Motor neuron (in vitro differentiated cells): ENCODE results near the gene SLC9A3. TPM values are rescaled to one million over a fixed set of nuclear protein-coding genes. Genes with fewer than 3 reads are reported as not detected.

Experiments used
- ATAC-seq, 8 experiments: fragments of 200-7000 bp; cut with Tn5 transposase; replicated peaks in 6 of 8; 2 replicates each; pipeline ENCODE4 v1.8.0; 2021; ENCODE audit warnings: mild to moderate bottlenecking in 8 of 8, moderate library complexity in 8 of 8
- H3K27ac ChIP-seq, 2 donors: fragments of 250-450 bp; sonication (Bioruptor Pico); 2 replicates each; pipeline ENCODE4 v1.9.0; 2021; ENCODE audit warnings: antibody characterized with exemption in 2 of 2, mild to moderate bottlenecking in 2 of 2, moderate library complexity in 1 of 2
- H3K4me1 ChIP-seq, 2 donors: fragments of 250-450 bp; sonication (Bioruptor Pico); replicated peaks in 1 of 2; 2 replicates each; pipeline ENCODE4 v1.6.1; 2021; ENCODE audit warnings: antibody characterized with exemption in 2 of 2, mild to moderate bottlenecking in 2 of 2, moderate library complexity in 1 of 2
- H3K4me3 ChIP-seq, 5 donors: fragments of 250-450 bp; sonication (Bioruptor Pico); 2 replicates each; pipeline ENCODE4 v1.9.0; 2021; ENCODE audit warnings: antibody characterized with exemption in 5 of 5, mild to moderate bottlenecking in 5 of 5, moderate library complexity in 4 of 5
- WGBS, 10 experiments: fragments of 450-650 bp; shearing (Covaris generic); methylation state at CpG; one replicate each; pipeline ENCODE4 v1.0.0; 2022; 5-methylcytosine and 5-hydroxymethylcytosine counted together
- in situ Hi-C, 9 experiments: fragments of 400-800 bp; cut with MboI; loops; one replicate each; pipeline ENCODE4 v1.15.0; 2021; ENCODE audit warnings: low sequenced_read_pairs in 9 of 9, low pct_unique_long_range_greater_than_20kb in 2 of 9; ENCODE audit not compliant: unreplicated experiment in 9 of 9
- total RNA-seq, 8 experiments: library from RNA; unstranded; fragments of 300-600 nt; gene quantifications; 2 replicates each; pipeline versions ENCODE4 v1.2.3 to v1.2.4, GENCODE V29; 2022

SLC9A3 gene
- total RNA-seq, 8 experiments from 2014 or later = 0.97 to 92.5 (median 1.6) TPM

DNA sequence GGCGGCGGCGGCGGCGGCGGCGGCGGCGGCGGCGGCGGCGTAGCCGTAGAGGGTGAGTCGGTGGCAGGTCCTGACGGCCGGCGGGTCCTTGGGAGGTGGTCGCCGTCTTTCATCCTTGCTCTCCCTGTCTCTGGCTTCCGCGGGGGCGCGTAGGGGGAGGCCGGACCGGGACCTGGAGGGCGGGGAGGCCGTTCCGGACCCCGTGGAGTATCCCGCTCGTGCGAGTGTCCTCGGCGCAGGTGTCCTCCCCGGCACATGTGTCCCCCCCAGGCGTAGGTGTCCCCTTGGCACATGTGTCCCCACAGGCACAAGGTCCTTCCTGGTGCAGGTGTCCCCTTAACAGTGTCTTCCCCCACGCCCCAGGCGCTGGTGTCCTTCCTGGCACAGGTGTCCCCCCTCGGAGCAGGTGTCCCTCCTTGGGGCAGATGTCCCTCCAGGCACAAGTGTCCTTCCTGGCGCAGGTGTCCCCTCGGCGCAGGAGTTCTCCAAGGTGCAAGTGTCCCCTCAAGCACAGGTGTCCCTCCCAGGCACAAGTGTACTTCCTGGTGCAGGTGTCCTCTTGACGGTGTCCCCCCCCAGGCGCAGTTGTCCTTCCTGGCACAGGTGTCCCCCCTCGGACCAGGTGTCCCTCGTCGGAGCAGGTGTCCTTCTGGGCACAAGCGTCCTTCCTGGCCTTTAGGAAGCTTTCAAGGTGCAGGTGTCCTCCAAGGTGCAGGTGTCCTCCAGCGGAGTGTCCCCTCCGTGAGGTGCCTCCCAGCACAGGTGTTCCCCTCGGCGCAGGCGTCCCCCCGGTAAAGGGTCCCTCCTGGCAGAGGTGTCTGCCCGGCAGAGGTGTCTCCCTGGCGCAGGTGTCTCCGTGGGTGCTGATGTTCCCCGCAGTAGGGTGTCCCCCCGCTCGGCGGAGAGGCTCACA is 80.8 kb downstream of the SLC9A3 start:
- peaks cover 10 to 16% of the 10 kb centered on the region in 2 donors for H3K4me1 ChIP-seq
- in situ Hi-C loops = no loop called here
- ATAC-seq = peak; percentile 37 to 49 (median 44)
- peak overlapping the region; percentile 22 to 85 for H3K27ac ChIP-seq
- H3K4me3 ChIP-seq = peak overlapping the region; percentile 55 to 98 (median 91)
- 0 to 67% (median 50%) methylated on average over 1 to 12 of the region's 62 CpGs; no CpG with 5 or more reads in 3 of the 10 experiments for WGBS, 10 experiments

DNA sequence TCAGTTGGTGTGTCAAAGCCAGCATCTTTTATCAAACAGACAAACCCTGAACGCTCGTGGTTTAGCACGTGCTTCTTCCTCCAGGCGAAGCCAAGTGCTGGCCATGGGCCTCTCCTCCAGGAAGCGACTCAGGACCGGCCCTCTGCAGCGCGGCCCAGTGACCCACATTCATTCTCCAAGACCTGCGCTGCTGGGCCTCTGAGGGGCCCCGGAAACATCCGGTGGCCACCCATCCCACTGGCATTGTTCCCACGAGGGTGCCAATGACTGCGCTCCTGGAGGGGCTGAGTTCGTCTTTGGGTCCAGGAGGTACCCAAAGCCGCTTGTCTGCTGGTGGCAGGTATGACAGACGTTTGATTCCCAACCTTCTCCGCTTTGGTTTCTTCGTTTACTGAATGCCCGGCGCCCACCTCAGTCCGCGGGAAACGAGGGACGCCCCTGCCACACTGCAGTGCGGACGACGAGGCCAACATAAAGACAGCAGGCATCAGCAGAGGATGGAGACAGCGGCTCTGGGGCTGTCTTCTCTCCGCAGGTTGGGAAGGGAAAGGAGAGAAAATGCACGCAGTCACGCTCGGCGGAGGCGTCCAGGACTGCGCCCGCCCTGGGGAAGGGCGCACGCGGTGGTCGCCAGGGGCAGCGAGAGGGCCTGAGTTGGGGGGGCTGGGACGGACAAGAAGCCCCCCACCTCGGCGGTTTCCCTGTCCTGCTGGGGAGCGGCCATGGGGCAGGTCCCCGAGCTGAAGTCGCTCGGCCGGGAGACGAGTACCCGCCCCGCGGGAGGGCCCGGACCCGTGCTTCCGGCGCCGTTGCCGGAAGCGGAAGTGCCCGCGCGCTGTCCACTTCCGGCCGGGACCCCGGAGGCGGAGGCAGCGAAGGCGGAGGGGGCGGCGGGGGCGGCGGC is 81.7 kb downstream of the SLC9A3 start, which contains the start of gene EXOC3:
Gene EXOC3, plus strand, starts transcription at position 842 of the 904 bp plus-strand sequence. CDS start 3,030 bp downstream, outside the sequence.
- H3K4me3 ChIP-seq = peak within 1 kb of the TSS; percentile 55 to 98 (median 91)
- peak within 1 kb of the TSS; percentile 67 to 85 for H3K27ac ChIP-seq
- ATAC-seq = peak; percentile 91 to 96 (median 93)
- H3K4me1 ChIP-seq = peaks cover 10 to 16% of the 10 kb centered on the region in 2 donors
- in situ Hi-C loops = no loop called here
- 0 to 30% (median 4%) methylated on average over 1 to 13 of the region's 73 CpGs; no CpG with 5 or more reads in 3 of the 10 experiments for WGBS, 10 experiments

DNA sequence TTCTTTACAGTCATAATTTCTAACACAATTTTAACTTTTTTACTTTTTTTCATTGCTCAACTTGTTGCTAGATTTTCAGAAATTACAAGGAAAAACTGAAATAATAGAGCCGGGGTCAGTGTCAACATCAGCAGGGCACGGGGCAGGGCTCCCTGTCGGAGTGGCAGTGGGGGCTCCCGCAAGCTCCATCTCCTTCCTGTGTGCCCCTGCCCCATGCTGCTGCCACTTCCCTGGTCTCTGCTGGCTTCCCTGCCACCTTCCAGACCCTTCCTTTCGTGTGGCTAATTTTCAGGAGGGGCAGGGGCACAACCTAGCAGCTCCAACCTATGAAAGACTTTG is 82.3 kb downstream of the SLC9A3 start:
- Histone ChIP-seq H3K4me3 (peak overlapping the region; percentile 55 to 98 (median 91)), H3K27ac (peak overlapping the region in 1 of 2 donors; percentile 85), H3K4me1 (peaks cover 10 to 16% of the 10 kb centered on the region in 2 donors)
- in situ Hi-C loops = no loop called here
- ATAC-seq = no peak
- WGBS, 10 experiments = 51 to 100% (median 92%) methylated on average over 2 to 5 of the region's 5 CpGs

DNA sequence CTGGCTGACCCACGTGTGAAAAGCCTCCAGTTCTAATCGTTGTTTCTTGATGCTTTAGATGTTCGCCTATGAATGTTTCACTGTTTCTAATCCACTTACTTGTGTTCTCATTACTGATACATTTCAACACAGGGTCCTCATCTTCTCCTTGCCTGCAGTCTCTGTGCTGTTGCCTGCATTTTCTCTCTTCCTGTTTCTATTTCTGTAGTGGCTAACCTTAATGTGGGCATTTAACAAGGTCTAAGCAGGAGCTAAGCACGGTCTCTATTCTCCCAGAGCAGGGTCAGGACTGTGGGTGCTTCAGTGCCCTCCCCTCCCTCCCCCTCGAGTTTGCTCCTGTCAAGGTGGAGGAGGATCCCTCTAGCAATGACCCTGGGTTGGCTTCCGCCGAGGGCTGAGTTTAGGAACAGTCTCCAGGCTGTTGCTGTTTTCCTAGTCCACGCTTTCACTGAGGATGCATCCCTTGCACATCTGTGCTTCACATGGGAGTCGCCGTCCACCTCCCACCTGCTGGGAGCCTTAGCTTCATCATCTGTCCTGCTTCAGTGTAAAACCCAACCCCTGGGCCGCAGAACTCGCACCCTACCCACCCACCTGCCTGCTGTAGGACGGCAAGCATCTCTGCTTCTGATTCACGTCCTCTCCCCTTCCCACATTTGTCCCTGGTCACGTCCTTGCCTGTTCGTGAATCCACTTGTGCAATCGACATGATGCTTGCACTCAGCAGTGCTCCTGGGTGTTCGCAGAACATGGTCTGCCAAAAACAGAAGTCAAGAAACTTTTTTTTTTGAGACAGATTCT is 83.6 kb downstream of the SLC9A3 start:
- ATAC-seq = no peak

DNA sequence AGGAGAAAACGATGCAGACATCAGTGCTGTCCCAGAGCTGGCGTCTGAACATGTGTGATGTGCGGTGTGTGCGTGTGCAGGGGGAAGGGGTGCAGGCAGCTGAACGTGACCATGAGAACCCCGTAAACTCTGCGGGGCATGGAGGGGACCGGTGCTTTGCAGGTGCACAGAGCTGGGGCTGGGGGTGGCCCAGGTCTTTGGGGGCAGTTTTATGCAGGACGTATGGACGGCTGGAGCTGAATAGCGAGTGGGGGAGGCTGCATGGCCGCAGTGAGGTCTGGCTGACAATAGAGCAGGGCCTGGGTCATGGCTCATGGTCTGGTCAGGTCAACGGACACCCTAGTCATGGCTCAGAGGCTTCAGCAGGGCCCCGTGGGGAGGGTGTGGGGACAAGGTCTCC is 84.6 kb downstream of the SLC9A3 start:
- no peak for ATAC-seq
- H3K4me3 ChIP-seq = no peak overlapping the region
- H3K27ac ChIP-seq = no peak overlapping the region
- H3K4me1 ChIP-seq = peaks cover 10 to 16% of the 10 kb centered on the region in 2 donors
- WGBS, 10 experiments = 0 to 100% (median 40%) methylated on average over 1 to 2 of the region's 14 CpGs; no CpG with 5 or more reads in 3 of the 10 experiments
- in situ Hi-C loops = loop anchor here in 2 of 9 experiments (10.0 kb wide), 1 partner anchor 115 kb away; the partner anchor contains the start of gene AHRR (in 2 of the 2)

More for the DNA sequence above, 83.6 kb downstream of the SLC9A3 start:
- in situ Hi-C loops = no loop called here
- Histone ChIP-seq H3K27ac (no peak overlapping the region), H3K4me3 (no peak overlapping the region), H3K4me1 (peaks cover 10 to 16% of the 10 kb centered on the region in 2 donors)
- 42 to 95% (median 76%) methylated on average over 2 to 13 of the region's 18 CpGs; no CpG with 5 or more reads in 1 of the 10 experiments for WGBS, 10 experiments

DNA sequence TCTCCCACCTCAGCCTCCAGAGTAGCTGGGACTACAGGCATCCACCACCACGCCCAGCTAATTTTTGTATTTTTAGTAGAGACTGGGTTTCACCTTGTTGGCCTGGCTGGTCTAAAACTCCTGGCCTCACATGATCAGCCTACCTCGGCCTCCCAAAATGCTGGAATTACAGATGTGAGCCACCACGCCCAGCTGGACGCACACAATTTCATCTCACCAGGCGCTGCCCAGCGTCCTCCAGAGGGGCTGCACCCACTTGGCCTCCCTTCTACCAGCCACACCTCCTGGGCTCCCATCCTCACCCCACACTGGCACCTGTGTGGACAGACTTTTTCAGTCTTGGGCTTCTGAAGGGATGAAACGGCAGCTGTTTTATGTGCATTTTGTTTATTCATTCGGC is 85.1 kb downstream of the SLC9A3 start:
- Histone ChIP-seq H3K4me3 (no peak overlapping the region), H3K4me1 (peaks cover 10 to 12% of the 10 kb centered on the region in 2 donors), H3K27ac (no peak overlapping the region)
- WGBS, 10 experiments = 0 to 100% (median 87%) methylated on average over 1 to 6 of the region's 8 CpGs; no CpG with 5 or more reads in 3 of the 10 experiments
- in situ Hi-C loops = loop anchor here in 2 of 9 experiments (10.0 kb wide), 1 partner anchor 114 kb away; the partner anchor contains the start of gene AHRR (in 2 of the 2)
- ATAC-seq = peak in 1 of 8 experiments; percentile 1

DNA sequence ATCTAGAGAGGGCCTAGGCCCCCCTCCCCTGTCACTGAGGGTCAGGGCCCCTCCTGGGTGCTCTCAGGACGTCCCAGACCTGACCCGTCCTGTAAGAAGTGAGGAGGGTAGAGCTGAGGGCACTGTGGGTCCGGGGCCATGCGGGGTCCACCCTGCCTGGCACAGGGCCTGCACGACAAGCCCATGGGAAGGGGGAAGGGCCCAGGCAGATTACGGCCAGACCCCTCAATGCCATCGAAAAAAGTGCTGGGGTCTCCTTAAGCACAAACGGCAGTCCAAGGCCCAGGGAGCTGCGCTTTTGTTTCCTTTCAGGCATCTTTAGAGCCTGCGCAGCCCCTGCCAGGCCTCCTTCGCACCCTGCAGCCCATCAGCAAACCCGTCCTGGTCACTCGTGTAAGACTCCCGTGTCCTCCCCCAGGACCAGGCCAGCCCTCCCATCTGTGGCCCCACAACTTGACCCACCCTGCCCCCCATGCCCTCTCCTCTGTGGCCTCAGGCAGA is 85.7 kb downstream of the SLC9A3 start:
- Histone ChIP-seq H3K27ac (no peak overlapping the region), H3K4me3 (no peak overlapping the region), H3K4me1 (peaks cover 5 to 8% of the 10 kb centered on the region in 2 donors)
- no peak for ATAC-seq
- WGBS, 10 experiments = 40 to 85% methylated on average over 1 to 2 of the region's 14 CpGs; no CpG with 5 or more reads in 8 of the 10 experiments
- in situ Hi-C loops = loop anchor here in 2 of 9 experiments (10.0 kb wide), 1 partner anchor 114 kb away; the partner anchor contains the start of gene AHRR (in 2 of the 2)

DNA sequence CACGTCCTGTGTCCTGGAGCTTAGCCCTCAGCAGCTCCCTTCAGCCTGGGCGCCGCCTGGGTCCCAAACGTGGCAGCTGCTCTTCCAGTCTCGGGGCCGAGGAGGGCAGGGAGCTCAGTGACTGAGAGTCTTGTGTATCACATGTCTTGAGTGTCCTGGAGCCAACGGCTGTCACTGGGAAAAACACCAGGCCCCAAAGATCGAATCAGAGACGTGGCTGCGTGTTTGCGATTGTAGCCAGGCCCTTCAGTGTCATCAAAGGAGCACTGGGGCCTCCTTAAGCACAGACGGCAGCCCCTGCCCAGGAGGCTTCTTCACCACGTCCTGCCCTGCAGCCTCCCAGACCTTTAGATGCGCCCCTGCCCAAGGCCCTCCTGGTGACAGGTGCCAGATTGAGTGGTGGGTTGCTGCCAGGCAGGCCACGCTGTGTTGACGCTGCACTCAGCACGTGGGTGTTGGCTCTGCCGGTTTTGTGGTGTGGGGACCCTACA is 86.9 kb downstream of the SLC9A3 start:
- no peak overlapping the region for H3K4me3 ChIP-seq
- H3K27ac ChIP-seq = no peak overlapping the region
- peaks cover 5 to 8% of the 10 kb centered on the region in 2 donors for H3K4me1 ChIP-seq
- 32 to 87% (median 74%) methylated on average over 1 to 6 of the region's 18 CpGs; no CpG with 5 or more reads in 4 of the 10 experiments for WGBS, 10 experiments
- in situ Hi-C loops = loop anchor here in 2 of 9 experiments (10.0 kb wide), 1 partner anchor 113 kb away; the partner anchor contains the start of gene AHRR (in 2 of the 2)
- no peak for ATAC-seq

DNA sequence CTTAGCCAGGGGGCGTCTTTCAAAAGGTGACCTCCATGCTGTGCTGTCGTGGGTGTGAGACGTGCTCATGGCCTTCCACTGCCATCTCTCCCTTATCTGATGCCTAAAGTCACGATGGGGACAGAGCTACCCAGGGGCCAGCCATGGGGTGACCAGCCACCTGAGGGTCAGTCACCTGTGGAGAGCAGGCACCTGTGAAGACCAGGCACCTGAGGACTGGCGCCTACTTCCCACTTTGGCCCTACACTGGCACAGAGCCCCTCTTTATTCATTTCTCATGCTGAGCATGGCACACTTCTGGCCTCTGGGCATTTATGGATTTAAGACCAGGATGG is 87.6 kb downstream of the SLC9A3 start:
- no peak for ATAC-seq
- 40 to 83% (median 51%) methylated on average over 1 to 3 of the region's 5 CpGs; no CpG with 5 or more reads in 6 of the 10 experiments for WGBS, 10 experiments
- H3K27ac ChIP-seq = no peak overlapping the region
- no peak overlapping the region for H3K4me3 ChIP-seq
- in situ Hi-C loops = loop anchor here in 2 of 9 experiments (10.0 kb wide), 1 partner anchor 112 kb away; the partner anchor contains the start of gene AHRR (in 2 of the 2)
- peaks cover 0 to under 1% of the 10 kb centered on the region in 2 donors for H3K4me1 ChIP-seq

DNA sequence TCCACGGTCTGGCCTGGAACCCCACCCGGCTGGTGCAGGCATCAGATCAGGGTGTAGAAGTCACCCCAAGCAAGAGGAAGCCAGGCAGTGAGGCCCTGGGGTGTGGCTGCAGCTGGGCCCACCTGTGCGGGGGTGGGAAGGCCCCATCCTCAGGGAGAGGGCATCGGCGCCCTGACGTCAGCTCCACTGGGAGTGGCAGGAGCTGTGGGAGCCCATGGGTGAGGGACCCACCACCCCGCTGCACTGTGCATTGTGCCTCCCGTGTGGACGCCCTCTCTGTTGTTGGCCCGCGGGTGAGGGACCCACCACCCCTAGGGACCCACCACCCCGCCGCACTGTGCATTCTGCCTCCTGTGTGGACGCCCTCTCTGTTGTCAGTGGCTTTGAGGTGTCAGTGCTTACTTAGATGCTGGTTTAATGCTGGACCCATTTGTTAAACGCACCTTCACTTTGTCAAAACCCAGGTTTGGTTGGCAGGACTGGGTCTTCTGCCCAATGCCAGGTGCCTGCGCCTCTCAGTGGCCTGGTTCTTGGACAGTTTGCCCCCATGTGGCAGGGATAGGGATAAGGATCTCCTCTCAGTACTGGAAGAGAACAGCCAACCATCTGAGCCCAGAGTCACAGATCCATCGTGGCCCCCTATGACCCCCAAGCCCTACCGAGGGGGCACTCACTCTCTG is 88.1 kb downstream of the SLC9A3 start:
- no peak overlapping the region for H3K4me3 ChIP-seq
- in situ Hi-C loops = loop anchor here in 2 of 9 experiments (10.0 kb wide), 1 partner anchor 111 kb away; the partner anchor contains the start of gene AHRR (in 2 of the 2)
- H3K27ac ChIP-seq = no peak overlapping the region
- H3K4me1 ChIP-seq = peaks cover 0 to under 1% of the 10 kb centered on the region in 2 donors
- peak in 6 of 8 experiments; percentile 23 to 64 (median 38) for ATAC-seq
- 48 to 76% (median 70%) methylated on average over 2 to 7 of the region's 18 CpGs; no CpG with 5 or more reads in 4 of the 10 experiments for WGBS, 10 experiments
